ENCODE data around the gene MYBPC2.

- TF ChIP-seq CTCF (IDR thresholded peaks at IDR 0.05; ENCODE audit: extremely low read depth in 1 of 2, insufficient read depth in 1 of 2, low read depth in 1 of 2, low read length in 2 of 2) (no peak), POLR2AphosphoS5 (IDR thresholded peaks at IDR 0.05; ENCODE audit: insufficient read depth, low read depth, low read length) (no peak), EZH2 (IDR thresholded peaks at IDR 0.05; ENCODE audit: borderline replicate concordance, low read depth, low read length, severe bottlenecking) (no peak), JUN (IDR thresholded peaks at IDR 0.05; ENCODE audit: borderline replicate concordance, insufficient read depth, insufficient read length, low read depth) (no peak), POLR2A (IDR thresholded peaks at IDR 0.05; ENCODE audit: low read depth, low read length) (no peak), MAX (IDR thresholded peaks at IDR 0.05; ENCODE audit: insufficient read depth, insufficient read length) (no peak), FOS (IDR thresholded peaks at IDR 0.05; ENCODE audit: borderline replicate concordance, insufficient read depth, low read length) (no peak)
These were observed 15.3 kb upstream of the MYBPC2 start for GRCh38 chr19:50417111-50418081.
